Measurements from ENCODE around the gene PP2D1.
"Not testable (repeated sequence)": the region's sequence is repeated elsewhere in the genome, so short reads cannot be mapped to it uniquely, and the experiment has no call there.

Gene PP2D1

DNA sequence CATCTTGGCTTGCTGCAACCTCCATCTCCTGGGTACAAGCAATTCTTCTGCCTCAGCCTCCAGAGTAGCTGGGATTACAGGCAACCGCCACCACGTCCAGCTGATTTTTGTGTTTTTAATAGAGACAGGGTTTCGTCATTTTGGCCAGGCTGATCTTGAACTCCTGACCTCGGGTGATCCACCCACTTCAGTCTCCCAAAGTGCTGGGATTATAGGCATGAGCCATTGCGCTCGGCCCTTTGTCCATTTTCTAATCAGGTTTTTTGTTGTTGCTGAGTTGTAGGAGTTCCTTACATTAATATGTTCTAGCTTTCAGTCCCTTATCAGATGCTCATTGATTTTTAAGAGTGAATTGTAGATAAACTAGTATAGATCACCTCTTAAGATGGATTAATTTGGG, 44.9 kb downstream of the PP2D1 start:
- DNase-seq, result no peak

DNA sequence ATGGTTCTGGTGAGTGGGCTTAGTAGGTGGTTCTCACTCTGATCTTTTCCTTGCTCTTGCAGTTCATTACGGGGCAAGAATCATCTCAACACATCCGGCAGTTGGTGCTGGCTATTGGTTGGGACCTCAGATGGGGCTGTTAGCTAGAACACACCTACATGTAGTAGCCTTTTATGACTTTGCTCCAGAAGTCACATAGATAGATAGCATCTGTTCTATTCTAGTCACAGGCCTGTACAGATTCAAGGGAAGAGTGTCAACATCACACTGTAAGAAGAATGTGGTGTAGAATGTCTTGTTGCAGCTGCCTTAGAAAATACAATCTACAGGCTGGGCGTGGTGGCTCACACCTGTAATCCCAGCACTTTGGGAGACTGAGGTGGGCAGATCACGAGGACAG, 50.1 kb downstream of the PP2D1 start:
- DNase-seq, result no peak

DNA sequence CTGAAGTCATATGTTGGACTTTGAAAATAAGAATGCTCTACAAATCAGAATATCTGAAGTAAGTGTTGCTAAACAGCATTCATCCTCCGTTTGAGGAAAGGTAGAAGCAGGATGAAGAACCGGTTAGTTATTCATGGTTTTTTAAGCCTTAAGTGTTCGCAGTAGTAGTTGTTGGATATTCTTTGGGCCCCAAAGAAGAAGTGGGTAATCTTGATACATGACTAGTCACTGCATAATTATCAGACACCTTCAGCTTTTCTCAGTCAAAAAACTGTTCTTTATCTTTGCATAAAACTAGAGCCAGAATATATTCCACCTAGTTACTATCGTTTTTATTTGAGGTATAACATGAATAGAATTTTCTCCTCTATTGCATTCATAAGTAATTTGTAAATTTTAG, 51.4 kb downstream of the PP2D1 start:
- DNase-seq, result peak; percentile 37

DNA sequence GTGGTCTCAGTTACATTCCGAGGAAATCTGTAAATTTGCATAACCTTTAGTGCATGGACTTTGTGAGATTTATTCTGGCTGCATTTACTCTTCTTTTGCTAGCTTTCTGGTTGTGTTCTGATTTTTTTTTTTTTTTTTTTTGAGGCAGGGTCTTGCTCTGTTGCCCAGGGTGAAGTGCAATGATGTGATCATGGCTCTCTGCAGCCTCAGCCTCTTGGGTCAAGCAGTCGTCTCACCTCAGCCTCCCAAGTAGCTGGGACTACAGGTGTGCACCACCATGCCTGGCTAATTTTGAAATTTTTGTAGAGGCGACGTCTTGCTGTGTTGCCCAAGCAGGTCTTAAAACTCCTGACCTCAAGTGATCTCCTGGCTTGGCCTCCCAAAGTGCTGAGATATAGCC, 52.6 kb downstream of the PP2D1 start:
- DNase-seq, result no peak

DNA sequence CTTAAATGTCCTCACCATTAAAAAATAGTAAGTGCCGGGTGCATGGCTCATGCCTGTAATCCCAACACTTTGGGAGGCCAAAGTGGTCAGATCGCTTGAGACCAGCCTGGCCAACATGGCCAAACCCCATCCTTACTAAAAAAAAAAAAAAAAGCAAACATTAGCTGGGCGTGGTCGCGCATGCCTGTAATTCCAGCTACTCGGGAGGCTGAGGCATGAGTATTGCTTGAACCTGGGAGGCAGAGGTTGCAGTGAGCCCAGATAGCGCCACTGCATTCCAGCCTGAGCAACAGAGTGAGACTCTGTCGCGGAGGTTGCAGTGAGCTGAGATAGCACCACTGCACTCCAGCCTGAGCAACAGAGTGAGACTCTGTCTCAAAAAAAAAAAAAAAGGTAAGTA, 54.7 kb downstream of the PP2D1 start:
- DNase-seq, result not testable (repeated sequence)

DNA sequence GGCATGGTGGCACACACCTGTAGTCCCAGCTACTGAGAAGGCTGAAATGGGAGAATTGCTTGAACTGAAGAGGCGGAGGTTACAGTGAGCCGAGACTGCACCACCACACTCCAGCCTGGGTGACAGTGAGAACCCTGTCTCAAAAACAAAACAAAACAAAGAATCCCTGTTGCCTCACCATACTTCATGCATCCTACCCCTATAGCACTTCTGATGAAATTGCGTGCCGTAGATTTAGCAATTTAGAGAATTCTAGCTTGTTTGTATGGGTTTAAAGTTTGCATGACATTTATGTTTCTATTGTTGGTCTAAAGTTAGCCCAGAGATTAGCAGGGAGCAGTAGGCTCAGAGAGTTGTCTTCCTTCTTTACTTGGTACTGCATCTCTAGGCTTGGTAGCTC, 57.4 kb downstream of the PP2D1 start:
- DNase-seq, result no peak

DNA sequence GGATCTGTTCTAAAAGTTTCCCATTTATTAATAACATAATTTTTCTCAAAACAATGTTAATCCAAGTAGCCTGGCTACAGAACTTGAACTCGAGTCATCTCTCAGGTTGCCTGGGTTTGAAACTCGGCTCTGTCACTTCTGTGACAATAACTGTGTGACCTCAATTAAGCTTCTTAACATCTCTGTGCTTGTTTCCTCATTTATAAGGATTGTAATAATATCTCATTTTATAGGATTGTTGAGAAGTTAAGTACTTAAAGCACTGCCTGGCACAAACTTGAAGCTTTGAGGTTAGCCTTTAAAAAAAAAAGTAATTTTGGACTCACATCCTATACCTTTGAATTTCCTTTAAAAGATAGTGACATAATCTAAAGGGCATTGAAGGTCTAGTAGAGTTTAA, 61.7 kb downstream of the PP2D1 start:
- DNase-seq, result no peak

DNA sequence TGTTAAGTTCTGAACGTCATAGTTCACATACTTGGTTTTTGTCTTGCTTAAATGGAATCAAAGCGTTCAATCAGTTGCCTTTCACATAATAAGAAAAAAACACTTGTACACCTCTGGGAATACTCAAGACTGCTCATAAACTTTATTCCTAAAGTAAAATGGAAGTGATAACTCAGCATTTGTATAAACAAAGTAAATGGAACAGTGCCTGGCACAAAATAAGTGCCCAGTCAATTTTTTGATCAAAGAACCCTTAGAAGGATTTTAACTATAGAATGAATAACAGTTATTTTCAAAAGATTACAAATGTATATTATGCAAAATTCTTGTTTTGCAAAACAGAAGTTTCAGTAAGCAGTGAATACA, 63.9 kb downstream of the PP2D1 start:
- no peak for DNase-seq

DNA sequence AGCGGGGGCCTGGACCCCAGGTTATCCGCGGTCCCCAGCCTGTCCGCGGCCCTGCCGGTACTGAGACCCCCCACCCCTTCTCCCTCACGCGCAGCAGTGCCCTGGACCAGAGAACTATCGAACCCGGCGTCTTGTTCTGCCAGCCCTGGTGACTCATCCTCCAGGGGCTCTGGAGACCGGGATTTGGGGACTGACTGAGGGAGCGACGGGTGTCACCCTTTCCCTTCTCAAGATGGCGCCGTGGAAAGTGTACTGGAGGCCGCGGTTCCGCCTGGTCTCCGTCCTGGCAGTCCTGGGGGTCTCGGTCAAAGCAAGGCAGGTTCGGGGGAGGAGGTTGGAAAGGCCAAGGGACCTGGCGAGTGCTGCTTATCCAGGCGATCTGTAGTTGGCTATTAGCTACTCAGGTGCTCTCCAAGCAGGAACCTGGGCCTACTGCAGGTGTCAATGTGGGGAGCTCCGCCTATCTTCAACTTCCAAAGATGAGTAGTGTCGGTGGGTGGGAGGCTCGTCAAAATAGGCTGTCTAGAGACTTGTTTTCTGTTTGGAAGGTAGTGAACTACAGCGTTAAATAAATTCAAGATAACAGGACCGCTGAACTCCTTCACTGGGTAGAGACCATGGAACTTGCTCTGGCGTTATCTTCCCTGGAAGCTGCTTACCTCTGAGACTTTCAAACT, 64.4 kb downstream of the PP2D1 start:
- DNase-seq, result peak; percentile 71

DNA sequence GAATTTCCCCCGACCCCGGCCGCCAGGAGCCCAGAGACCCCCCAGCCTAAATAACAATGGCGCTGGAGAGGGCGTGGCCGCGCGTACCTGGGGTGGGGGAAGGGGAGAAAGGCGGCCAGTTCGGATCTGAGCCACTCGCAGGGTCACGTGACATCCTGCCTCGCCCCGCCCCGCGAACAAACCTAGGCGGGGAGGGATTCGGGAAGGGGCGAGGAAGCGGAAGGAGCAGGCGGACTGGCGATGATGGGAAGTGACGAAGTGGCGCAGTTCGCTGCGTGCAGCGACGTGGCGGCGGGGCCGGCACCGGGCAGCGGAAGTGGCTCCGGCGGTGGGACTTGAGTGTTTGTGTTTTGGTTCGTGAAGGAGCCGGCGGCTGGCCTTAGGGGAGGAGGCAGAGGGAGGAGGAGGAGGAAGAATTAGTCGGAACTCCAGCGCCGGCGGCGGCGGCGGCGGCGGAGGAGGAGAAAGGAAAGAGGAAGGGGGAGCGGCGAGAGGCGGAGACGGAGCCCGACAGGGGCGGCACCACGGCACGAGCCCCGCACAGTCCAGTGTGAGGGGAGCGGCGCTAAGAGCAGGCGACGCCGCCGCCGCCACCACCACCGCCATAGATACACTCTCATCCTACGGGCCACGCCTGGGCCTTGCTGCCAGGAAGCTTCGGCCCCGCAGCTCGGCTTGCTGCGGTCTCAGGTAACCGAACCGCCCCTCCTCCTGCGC, 65.1 kb downstream of the PP2D1 start, which contains the start of gene RAB5A:
Gene RAB5A (plus strand): TSS at position 266 of the 717 bp plus-strand sequence. CDS start 3,802 bp downstream, outside the sequence.
- DNase-seq, result peak; percentile 99

DNA sequence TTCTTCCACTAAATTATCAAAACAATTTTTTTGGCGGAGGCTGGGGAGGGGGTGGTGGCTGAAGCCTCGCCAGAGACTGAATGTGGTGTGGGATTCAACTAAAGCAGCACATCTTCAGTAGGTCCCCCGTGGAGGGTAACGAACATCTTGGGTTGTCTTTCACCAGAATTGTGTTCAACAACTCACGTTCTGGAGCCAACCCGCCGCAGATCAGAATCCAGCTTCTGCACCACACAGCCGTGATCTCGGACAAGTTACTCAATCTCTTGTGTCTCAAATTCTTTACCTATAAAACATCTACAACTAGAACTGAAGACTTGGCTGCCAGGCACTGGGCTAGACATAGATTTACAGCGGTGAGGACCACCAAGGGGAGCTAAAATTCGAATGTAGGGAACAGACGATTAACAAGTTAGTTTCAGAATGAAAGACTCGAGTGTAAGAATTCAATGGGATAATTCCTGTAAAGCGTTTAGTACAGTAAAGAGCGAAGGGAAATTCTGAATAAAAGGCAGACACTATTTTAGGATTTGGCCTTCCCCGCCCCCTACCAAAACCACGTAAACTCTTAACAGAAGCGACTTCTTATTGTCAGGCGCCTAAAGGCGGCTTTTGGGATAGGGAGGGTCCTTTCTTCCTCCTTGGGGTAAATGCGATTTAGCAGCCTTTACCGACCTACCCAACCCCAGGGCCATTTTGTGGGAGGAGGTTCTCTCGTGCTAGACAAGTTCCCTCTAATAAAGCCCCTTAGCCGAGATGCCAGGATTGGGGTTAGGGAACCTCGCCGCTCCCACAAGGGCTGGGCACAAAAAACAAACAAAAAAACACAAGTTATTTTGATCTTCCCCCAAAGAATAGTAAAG, 65.9 kb downstream of the PP2D1 start:
- peak; percentile 21 for DNase-seq

DNA sequence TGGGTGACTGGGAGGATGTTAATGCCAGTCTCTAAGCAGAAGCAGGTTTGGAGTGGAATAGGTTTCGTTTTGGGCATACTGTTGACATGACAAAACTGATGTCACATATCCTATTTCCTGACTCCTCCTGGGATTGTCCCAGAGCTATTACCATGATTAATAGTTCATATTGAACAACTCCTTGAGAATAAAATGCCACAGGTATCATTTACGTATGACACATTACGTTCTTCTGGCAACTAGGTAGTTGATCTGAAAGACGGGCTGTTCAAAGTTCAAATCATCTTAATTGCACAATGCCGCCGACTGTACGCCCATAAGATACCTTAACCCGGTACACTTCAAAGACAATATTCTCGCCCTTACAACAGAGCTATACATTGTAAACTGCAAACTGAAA, 66.5 kb downstream of the PP2D1 start:
- DNase-seq, result no peak

DNA sequence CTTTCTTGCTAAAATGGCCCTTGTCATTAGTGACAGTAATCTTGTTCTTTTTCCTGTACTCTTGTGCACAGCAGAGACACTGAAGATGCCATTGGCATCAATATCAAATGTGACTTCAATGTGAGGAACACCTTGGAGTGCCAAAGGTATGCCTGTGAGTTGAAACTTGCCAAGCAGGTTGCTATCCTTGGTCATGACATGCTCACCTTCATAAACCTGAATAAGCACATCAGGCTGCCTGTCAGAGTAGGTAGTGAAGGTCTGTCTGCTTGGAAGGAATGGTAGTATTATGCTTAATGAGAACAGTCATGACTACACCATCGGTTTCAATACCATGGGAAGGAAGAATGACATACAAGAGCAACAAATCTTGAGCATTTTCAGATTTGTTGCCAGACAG, 71.4 kb downstream of the PP2D1 start:
- no peak for DNase-seq

DNA sequence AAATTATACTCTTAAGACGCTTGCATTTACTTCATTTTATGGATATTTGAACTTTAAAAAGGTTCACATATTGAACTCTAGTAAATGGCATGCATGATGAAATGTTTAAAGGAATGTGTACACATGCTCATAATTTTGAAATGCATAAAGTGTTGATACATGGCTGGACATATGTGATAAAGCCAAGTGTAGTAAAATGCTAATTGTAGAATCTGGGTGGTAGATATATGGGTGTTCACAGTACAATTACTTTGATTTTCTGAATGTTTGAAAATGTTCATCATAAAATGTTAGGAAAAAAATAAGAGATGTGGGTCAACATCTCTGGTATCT, 73.8 kb downstream of the PP2D1 start:
- no peak for DNase-seq

DNA sequence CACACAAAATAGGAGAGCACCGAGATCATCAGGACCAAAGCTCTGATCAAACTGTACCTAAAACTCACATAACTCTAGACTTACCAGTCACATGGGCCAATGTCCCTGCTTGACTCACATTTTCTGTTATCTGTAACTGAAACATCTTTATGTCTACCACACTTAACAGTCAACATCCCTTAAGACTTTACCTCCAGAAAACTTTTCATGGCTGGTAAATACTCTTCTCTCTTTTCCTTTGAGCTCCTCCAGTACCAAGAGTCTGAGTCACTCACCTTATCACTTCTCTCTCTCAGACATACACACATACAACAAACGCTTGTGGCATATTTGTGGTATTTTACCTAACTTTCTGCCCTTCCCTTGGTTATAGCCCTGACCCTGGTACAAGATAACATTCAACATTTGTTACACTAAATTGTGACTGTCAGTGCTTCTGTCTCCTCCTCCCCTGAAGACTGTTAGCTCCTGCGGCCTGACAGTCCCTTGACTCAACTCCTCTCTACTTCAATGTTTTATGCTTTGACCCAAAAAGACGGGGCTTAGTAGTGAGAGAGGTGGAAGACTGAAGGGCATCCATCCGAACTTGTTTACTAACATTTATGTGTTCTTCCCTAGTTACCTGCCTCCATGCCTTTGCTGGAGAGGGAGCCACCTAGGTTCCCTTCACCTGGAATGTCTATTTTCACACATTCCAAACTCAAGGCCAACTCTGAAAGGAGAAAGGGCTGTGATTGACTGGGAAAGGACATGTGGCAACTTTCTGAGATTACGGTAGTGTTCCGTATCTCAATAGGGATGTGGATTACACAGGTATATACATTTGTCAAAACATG, 74.4 kb downstream of the PP2D1 start:
- peak; percentile 94 for DNase-seq
